Occipital lobe (tissue), 2 donors: ENCODE measurements around the gene TFR2. TPM values are rescaled to one million over a fixed set of nuclear protein-coding genes. Genes with fewer than 3 reads are reported as not detected.

Experiments used
- DNase-seq: peaks from one replicate; lab custom pipeline; 2025; lab: John Stamatoyannopoulos, UW
- total RNA-seq: library from RNA; depleted of rRNA; stranded (reverse); fragments of >200 nt; gene quantifications from one replicate; pipeline ENCODE4 v1.2.3, GENCODE V29; 2014

The TFR2 gene
- total RNA-seq, 1 donor from 2014 or later = 5.3 TPM

- DNase-seq = no peak
Measured at GRCh38 chr7:100654908-100655831, 13.8 kb upstream of the TFR2 start.

GRCh38 chr7:100649826-100650565, 8.6 kb upstream of the TFR2 start:
- DNase-seq = no peak

- no peak for DNase-seq
Measured at GRCh38 chr7:100642534-100642907, 1.2 kb upstream of the TFR2 start.

GRCh38 chr7:100641860-100642533, 645 bp upstream of the TFR2 start:
- DNase-seq = no peak

- no peak for DNase-seq
Measured at GRCh38 chr7:100640517-100641440, 573 bp downstream of the TFR2 start.

- no peak for DNase-seq
Measured at GRCh38 chr7:100639995-100640516, 1.3 kb downstream of the TFR2 start.

- DNase-seq = no peak
Measured at GRCh38 chr7:100632951-100633717, 8.2 kb downstream of the TFR2 start.

- DNase-seq = no peak
Measured at GRCh38 chr7:100630066-100630465, 11.3 kb downstream of the TFR2 start.

- no peak for DNase-seq
Measured at GRCh38 chr7:100629117-100629716, 12.1 kb downstream of the TFR2 start.

- no peak for DNase-seq
Measured at GRCh38 chr7:100627238-100627549, 14.2 kb downstream of the TFR2 start.

GRCh38 chr7:100626530-100627237, 14.7 kb downstream of the TFR2 start:
- DNase-seq = peak; percentile 75

- DNase-seq = no peak
Measured at GRCh38 chr7:100626055-100626454, 15.3 kb downstream of the TFR2 start.

- DNase-seq = no peak
Measured at GRCh38 chr7:100623951-100624824, 17.2 kb downstream of the TFR2 start.

- no peak for DNase-seq
Measured at GRCh38 chr7:100621554-100621953, 19.8 kb downstream of the TFR2 start.

- DNase-seq = no peak
Measured at GRCh38 chr7:100620804-100621203, 20.5 kb downstream of the TFR2 start.

- no peak for DNase-seq
Measured at GRCh38 chr7:100620239-100620638, 21.1 kb downstream of the TFR2 start.

GRCh38 chr7:100614308-100614861, 27.0 kb downstream of the TFR2 start:
- DNase-seq = no peak
